Activated naive CD4-positive, alpha-beta T cell treated with anti-CD3 and anti-CD28 coated beads, Interleukin-2, amount 50 U/mL, for 16 hours (primary cell): ENCODE measurements around the gene NOB1.
"Not testable (repeated sequence)": the region's sequence is repeated elsewhere in the genome, so short reads cannot be mapped to it uniquely, and the experiment has no call there.

ENCODE experiments used
- DNase-seq: peaks from one replicate; pipeline ENCODE4 v3.0.0-alpha.2; 2020

The NOB1 gene

DNA sequence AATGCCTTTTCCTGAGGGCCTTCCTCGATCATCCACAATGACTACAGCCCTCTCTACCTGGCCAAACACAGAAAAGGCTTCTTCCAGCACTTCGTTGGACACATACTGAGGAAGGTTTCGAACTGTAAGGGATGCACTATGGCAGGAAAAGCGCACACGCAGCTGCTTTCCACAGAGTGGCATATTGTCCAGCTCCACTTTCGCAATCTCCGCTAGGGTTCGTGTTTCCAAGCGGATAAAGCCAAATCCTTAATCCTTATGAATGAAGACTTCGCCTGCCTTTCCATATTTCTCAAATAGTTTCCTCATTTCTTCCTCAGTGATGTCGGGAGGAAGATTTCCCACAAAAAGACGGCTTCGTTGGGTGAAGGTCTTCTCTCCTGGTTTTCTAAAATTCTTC is 2.6 kb upstream of the NOB1 start:
- DNase-seq = not testable (repeated sequence)

DNA sequence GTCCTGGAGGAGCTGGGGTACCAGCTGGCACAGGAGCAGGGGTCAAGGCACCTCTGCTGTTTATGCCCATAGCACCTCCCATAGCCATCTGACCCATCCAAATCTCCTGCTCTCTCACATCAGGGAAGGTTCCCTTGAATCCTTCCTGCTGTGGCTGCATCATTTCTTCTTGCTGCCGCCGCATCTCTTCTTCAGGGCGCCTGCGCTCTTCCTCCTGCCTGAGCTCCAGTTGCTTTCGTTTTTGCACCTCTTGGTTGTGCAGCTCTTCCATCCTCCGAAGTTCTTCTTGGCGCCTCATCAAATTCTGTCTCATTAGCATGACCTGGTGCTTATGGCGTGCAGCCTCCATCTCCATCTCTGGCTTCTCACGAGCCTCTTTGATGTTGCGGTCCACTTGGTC is 2.0 kb upstream of the NOB1 start:
- no peak for DNase-seq

DNA sequence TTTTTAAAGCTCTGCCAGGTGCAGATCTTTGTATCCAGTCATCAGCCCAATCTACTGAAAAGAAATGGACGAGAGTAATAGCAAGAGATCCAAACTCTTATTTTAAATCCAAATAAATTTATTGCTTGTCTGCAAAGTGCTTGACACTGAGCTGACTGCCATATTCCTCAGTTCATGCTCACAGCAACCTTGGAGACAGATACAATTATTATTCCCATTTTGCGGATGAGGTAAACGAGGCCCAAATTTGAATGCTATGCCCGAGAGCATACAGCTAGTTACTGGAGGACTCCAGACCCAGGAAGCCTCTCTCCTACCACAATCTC is 620 bp downstream of the NOB1 start:
- DNase-seq = no peak

DNA sequence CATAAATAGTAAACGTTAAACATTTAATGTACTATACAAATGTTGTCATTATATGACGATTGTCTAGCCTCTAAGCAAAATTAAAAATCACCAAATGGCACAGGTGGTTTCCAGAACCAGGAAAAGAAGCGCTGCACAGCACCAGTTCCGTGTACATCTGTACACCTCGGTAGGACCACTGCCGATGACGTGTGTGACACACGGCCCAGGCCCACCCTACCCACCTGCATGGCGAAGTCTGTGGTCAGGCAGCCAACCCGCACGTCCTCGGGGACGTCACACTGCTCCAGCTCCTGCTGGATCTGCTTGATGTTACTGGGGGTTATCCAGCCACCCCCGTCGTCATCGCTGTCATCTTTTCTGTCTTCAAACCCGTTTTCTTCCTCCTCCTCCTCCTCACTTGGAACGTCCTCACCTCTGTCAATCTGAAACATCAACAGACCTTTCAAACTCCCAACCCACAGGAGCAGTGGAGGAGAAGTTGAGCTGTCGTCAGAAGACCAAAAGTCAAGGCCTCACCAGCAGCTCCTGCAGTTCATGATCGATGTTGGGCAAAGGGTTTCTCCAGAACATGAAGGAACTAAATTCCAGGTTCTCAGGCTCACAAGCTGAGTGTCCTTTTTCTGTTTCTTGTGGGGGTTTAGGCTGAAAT is 5.9 kb downstream of the NOB1 start:
- no peak for DNase-seq

DNA sequence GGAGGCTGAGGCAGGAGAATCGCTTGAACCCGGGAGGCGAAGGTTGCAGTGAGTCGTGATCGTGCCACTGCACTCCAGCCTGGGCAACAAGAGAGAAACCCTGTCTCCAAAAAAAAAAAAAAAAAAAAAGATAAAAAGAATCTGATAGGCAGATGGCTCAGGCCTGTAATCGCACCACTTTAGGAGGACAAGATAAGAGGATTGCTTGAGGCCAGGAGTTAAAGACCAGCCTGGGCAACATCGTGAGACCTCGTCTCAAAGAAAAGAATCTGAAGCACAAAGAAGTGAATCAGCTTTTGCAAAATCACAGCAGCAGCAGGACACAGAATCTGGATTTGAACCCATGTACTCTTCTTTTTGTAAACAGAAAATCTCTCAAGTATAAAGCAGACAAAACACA is 7.6 kb downstream of the NOB1 start:
- no peak for DNase-seq

DNA sequence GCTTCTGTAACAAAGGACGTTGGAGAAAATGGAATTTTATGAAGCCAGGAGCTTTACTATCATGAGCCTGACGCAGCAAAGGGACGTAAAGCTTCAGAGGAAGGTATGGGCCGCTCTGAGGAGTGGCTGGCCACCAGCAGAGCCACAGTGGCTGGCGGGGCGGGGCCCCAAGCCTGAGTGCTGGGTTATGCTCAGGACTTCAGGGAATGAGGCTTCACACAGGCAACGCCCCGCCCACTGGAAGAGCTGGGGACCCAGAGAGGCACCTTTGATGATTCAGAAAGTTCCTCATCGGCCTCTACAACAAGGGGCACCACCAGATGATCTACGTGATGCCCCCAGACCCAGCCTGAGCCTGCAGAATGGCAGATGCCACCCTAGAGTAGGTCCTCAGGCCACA is 8.8 kb downstream of the NOB1 start:
- no peak for DNase-seq

DNA sequence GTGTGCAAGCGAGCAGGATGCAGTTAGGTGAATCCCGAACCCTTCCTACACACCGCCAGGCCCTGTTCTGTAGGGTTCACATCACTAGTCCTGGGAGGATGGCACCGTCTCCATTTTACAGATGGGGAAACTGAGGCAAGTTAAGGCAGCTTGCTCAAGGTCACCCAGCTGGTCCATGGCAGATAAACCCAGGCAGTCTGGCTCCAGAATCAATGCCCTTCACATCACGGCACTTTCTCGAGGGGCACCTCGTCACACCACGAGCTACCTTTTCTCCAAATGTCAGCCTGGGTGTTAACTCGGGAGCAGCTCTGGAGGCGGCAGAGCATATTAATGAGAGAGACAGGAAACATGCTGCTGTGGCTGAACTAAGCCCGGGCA is 9.5 kb downstream of the NOB1 start:
- no peak for DNase-seq

DNA sequence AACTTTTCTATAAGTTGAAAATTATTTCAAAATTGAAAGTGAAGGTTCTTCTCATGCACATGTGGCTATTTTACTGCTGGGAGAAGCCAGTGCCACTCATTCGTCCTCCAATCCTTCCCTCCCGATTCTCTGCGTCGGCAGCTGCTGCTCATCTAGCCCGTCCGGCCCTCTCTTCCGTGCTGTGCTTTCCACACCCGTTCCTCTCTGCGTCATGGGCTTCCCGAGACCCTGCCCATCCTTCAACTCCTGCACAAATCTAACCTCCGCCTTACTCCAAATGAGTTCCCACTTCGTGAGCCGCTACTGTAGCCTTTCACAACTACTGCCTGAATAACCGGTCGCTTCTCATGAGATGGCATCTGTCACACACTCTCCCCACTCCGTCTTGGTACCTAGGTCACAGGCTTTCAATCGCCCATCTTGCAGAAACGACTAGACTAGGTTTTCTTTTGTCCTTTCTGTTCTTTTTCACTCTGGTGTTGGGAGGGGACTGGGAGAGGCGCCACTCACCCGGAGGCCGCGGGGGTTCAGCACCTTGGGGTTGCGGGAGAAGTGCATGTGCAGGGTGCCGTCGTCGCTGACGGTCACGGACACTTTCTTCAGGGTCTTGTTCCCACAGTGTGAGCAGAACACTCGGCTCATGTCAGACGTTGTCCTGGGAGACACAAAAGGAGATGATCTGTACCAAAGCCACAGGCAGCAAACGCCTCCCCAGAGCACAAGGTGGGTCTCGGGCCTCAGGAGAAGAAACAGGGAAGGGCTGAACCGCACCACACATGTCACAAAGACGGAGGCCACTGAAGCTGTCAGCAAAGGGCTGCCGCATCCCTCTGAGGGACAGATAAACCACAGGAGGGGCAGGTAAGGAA is 10.1 kb downstream of the NOB1 start:
- no peak for DNase-seq

DNA sequence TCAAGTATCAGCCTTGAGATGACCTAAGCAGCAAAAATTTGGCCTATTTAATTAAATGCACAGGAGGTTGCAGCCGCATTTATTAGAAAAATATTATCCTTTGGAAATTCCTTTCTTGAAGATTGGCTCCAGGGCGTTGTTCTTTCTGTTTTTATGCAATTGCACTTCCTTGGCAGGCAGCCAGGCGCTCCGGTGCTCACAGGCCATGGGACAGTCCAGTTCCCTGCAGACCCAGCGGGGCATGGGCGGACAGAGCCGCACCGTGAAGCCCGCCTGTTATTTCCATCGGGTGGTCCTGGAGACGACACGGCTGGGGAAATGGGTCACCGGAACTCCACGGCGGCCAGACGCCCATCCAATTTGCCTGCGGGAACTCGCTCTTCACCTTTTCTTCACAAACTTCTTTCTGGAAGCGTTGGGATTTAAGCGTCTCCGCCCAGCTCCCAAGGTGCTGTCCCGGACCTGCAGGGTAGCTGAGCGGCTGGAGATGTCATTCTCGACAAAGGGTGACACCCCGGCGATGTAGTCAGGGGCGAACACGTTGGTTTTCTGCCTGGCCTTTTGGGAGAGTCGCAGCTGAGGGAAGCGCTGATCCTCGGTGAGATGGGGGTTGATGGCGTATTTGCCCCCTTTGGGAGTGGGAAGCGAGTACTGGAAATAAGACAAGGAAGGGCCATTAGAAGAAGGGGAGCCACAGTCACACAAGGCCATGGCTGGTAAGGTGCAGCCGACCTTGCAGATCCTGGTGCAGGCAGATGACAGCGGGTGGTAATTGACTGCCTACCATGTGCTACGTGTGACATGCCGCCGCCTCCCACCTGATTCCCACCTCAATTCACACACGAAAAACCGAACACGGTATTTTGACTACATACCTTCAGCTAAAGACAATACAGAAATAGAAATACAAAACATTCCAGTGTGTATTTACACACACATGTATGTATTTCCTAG is 12.5 kb downstream of the NOB1 start:
- no peak for DNase-seq

DNA sequence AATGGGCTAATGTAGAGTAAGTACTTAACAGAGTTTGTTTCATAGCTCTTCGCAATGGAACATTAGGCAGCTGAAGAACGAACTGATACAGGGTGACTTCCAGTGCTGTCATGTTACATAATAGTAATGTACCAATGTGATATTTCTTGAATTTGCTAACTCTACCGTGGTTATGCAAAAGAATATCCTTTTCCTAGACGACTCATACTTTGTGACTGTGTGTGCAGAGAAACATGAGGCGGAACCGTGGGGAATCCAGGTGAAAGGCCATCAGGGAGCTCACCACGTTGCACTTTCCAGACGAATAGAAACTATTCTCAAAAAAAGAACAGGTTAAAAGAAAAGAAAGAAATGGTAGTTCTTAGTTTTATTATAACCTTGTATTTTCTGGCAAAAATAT is 13.2 kb downstream of the NOB1 start:
- DNase-seq = no peak

DNA sequence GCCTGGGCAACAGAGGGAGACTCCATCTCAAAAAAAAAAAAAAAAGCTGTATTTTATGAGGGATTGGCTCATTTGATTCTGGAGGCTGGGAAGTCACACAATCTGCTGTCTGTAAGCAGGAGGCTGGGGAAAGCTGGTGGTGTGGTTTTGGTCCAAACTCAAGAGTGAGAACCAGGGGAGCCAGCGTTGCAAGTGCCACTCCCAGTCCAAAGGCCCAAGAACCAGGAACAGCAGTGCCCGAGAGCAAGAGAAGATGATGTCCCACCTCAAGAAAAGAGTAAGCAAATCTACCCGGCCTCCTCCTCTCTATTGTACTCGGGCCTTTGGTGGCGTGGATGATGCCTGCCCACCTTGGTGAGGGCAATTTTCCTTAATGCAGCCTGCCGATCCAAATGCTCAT is 22.6 kb downstream of the NOB1 start:
- DNase-seq = no peak

DNA sequence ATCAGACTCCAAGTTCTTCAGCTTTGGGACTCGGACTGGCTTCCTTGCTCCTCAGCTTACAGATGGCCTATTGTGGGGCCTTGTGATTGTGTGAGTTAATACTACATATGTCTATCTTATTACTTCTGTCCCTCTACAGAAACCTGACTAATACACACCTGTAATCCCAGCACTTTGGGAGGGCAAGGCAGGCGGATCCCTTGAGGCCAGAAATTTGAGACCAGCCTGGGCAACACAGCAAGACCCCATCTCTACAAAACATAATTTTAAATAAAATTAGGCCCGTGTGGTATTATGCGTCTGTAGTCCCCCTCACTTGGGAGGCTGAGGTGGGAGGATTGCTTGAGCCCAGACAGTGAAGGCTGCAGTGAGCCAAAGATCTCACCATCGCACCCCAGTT is 23.4 kb downstream of the NOB1 start:
- DNase-seq = not testable (repeated sequence)

DNA sequence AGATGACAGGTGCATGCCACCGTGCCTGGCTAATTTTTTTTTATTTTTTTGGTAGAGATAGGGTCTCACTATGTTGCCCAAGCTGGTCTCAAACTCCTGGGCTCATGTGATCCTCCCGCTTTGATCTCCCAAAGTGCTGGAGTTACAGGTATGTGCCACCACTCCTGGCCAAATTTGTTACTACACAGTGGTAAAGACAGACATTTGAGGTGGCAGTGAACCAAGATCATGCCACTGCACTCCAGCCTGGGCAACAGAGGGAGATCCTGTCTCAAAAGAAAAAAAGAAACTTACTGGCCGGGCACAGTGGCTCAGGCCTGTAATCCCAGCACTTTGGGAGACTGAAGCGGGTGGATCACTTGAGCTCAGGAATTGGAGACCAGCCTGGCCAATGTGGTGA is 25.7 kb downstream of the NOB1 start:
- DNase-seq = not testable (repeated sequence)

DNA sequence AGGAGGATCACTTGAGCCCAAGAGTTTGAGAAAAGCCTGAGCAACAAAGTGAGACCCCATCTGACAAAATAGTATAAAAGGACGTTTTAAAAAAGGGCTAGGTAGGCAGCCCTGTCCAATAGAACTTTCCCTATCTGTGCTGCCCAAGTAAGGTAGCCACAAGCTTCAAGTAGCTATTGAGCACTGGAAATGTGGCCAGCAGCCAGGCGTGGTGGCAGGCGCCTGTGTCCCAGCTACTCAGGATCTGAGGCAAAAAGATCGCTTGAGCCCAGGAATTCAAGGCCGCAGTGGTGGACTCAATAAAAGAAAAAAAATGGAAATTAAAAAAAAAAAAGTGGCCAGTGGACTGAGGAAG is 26.8 kb downstream of the NOB1 start:
- no peak for DNase-seq

DNA sequence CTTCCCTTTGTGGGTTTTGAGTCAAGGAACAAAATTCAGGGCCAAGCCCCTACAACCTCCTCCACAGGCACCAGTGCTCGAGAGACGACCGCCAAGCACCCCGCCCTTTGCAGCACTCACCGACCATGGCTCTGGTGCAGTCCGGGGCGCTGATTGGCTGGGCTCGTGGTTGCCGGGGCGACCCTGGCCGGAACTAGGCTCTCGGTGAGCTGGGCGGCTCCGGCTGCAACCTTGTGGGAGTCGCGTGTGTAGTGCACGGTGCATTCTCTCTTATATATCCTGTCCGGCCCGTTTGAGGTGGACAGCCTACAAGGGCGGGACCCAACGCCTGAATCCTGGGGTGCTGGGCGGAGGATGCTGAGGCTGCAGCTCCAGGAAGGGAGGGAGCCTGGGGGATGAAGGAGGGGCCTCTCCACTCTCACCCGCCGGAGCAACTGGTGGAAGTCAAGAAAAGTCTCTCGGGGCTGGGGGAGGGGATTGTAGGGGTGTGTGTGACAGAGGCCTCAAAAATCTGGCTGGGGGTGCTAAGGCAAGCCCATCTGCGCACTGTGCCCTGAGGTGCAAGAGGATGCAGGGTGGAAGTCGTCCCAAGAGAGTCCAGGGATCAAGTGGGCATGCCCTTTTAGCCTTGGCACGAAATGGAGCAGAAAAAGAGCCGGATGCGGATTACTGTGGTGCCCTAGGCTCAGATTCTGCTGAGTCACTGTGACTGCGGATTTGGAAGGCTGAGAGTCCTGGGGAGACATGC is 28.2 kb downstream of the NOB1 start, which contains the start of gene NQO1:
Gene NQO1 (minus strand): TSS at position 248 of the 748 bp plus-strand sequence. CDS start 121 bp downstream, at position 127.
- peak; percentile 86 for DNase-seq

DNA sequence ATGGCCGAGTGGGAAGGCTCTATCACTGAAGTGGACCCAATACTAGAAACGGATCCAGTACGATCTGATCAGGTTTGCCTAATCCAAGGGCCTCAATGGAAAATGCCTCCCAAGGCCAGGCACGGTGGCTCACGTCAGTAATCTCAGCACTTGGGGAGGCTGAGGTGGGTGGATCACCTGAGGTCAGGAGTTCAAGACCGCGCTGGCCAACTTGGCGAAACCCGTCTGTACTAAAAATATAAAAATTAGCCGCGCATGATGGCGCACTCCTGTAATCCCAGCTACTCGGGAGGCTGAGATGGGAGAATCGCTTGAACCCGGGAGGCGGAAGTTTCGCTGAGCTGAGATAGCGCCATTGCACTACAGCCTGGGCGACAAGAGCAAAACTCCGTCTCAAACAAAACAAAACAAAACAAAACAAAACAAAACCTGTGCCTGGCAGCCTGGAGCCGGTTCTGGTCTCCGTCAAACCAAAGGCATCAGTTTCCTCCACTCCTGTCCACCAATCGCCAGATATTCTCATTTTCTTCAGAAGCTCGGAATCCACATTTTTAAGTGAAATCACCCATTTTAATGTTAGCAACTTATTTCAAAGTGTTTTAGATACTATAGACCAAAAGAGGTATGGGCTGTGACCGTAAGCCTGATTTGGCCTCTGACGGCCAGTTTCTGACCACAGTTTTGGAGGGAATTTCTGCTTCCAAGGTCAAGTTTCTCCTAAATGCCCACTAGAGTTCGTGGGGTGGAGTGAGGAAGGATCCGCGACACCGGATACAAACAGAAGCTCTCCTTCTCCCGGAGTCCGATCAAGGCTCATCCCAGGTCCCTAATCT is 29.0 kb downstream of the NOB1 start:
- no peak for DNase-seq

DNA sequence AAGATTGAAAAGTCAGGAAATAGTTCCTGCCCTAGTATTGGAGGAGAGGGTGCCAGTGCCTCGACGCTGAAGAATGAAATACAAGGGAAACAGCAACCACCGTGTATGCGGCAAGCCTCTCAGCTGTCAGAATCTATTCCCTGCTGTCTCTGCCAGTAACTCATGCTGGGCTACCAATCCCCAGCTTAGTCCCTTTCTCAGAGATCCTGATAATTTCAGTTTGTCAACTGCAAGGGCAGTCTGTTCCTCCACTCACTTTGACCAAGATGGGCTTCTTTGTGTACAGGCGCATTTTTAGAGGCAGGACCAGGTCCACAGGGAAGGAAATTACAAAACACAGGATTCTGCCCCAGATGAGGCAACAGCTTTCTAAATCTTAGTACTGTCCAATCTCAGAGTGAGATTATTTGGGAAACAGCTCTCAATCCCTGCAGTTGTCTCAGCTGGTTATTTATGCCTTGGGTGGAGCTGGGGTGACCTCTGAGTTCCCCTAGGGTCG is 29.7 kb downstream of the NOB1 start:
- DNase-seq = no peak

DNA sequence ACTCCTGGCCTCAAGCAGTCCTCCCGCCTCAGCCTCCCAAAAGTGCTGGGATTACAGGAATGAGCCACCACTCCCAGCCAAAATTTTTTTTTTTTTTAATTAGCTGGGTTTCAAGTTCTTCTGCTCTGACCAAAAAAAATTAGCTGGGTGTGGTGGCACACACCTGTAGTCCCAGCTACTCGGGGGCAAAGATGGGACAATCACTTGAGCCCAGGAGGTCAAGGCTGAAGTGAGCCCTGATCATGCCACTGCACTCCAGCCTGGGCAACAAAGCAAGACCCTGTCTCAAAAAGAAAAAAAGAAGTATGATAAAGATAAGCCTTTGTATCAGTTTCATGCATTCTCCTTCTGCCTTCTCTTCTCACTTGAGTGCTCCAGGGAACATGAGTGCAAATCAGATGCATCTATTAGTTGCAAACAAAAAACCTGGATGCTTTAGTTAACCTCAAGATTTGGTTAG is 30.3 kb downstream of the NOB1 start:
- no peak for DNase-seq

DNA sequence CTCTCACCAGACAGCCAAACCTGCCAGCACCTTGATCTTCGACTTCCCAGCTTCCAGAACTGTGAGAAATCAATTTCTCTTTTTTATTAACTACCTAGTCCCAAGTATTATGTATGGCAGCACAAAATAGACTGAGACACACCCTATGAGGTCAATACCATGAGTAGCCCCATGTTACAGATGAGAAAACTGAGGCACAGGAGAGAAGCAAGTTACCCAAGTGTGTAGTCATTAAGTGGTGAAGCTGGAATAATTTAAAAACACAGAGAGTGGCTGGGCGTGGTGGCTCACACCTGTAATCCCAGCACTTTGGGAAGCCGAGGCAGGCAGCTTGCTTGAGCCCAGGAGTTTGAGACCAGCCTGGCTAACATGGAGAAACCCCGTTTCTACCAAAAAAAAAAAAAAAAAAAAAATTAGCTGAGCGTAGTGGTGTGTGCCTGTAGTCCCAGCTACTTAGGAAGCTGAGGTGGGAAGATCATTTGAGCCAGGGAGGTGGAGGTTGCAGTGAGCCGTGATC is 33.2 kb downstream of the NOB1 start:
- no peak for DNase-seq

DNA sequence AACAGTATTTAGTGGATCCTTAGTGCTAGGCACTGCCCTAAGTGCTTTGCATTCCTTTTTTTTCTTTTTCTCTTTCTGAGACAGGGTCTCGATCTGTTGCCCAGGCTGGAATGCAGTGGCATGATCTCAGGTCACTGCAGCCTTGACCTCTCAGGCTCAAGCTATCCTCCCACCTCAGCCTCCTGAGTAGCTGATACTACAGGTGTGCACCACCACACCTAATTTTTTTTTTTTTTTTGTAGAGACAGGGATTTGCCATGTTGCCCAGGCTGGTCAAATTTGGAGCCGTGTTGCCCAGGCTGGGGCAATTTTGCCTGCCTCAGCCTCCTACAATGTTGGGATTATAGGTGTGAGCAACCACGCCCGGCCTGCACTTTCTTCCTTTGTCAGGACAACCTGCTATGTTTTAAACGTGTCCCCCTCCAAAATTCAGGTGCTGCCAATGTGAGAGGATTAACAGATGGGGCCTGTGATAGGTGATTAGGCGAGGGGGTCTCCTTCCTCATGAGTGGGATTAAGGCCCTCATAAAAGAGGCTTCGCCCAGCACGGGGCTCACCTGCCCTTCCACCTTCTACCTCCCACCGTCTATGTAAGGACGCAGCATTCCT is 33.8 kb downstream of the NOB1 start:
- no peak for DNase-seq
